Uterus (tissue), 2 donors: ENCODE data around the gene C16orf95.
"Not testable (repeated sequence)": the region's sequence is repeated elsewhere in the genome, so short reads cannot be mapped to it uniquely, and the experiment has no call there.

ENCODE experiments used
- POLR2A ChIP-seq, 2 donors: fragments of 450-650 bp; IDR thresholded peaks; one replicate each; pipeline ENCODE4 v1.6.1; 2016; ENCODE audit warnings: antibody characterized with exemption in 2 of 2, mild to moderate bottlenecking in 1 of 2, moderate library complexity in 1 of 2
- TF ChIP-seq, protein P1 (sequence below), 4 experiments: fragments of 200-600 bp in 2 of 4; fragments of 450-650 bp in 2 of 4; sonication (generic) in 2 of 4; IDR thresholded peaks; one replicate each; pipeline ENCODE4 v1.5.1; 2016 to 2019; ENCODE audit warnings: antibody characterized with exemption in 4 of 4, mild to moderate bottlenecking in 2 of 4, moderate library complexity in 1 of 4

DNA sequence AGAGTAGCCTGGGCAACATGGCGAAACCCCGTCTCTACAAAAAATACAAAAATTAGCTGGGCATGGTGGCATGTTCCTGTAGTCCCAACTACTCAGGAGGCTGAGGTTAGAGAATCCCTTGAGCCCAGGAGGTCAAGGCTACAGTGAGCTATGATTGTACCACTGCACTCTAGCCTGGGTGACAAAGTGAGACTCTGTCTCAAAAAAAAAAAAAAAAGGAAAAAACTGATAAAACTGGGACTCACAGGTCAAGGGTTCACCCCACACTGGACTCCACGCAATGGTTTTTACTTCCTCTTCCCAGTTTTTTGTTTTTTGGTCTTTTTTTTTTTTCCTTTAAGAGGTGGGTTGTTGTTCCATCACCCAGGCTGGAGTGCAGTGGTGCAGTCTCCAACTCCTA, 58.5 kb downstream of the C16orf95 start:
- TF ChIP-seq POLR2A (IDR thresholded peaks at IDR 0.05), result not testable (repeated sequence)
- TF ChIP-seq, protein P1, sequence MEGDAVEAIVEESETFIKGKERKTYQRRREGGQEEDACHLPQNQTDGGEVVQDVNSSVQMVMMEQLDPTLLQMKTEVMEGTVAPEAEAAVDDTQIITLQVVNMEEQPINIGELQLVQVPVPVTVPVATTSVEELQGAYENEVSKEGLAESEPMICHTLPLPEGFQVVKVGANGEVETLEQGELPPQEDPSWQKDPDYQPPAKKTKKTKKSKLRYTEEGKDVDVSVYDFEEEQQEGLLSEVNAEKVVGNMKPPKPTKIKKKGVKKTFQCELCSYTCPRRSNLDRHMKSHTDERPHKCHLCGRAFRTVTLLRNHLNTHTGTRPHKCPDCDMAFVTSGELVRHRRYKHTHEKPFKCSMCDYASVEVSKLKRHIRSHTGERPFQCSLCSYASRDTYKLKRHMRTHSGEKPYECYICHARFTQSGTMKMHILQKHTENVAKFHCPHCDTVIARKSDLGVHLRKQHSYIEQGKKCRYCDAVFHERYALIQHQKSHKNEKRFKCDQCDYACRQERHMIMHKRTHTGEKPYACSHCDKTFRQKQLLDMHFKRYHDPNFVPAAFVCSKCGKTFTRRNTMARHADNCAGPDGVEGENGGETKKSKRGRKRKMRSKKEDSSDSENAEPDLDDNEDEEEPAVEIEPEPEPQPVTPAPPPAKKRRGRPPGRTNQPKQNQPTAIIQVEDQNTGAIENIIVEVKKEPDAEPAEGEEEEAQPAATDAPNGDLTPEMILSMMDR (IDR thresholded peaks at IDR 0.05), result not testable (repeated sequence)
